Thyroid gland (tissue), 4 donors: ENCODE data around the gene CCBE1.

ENCODE experiments used
- CTCF ChIP-seq, 6 experiments: fragments of 200-600 bp in 3 of 6; fragments of 450-650 bp in 3 of 6; sonication (generic) in 3 of 6; IDR thresholded peaks; one replicate each; pipeline ENCODE4 v1.5.1; 2016 to 2019; ENCODE audit warnings: antibody characterized with exemption in 6 of 6, mild to moderate bottlenecking in 2 of 6, inconsistent platforms in 1 of 6, moderate library complexity in 1 of 6
- POLR2A ChIP-seq, 2 donors: fragments of 450-650 bp; IDR thresholded peaks; one replicate each; pipeline ENCODE4 v1.6.1; 2017; ENCODE audit warnings: antibody characterized with exemption in 2 of 2, mild to moderate bottlenecking in 2 of 2, moderate library complexity in 1 of 2

DNA sequence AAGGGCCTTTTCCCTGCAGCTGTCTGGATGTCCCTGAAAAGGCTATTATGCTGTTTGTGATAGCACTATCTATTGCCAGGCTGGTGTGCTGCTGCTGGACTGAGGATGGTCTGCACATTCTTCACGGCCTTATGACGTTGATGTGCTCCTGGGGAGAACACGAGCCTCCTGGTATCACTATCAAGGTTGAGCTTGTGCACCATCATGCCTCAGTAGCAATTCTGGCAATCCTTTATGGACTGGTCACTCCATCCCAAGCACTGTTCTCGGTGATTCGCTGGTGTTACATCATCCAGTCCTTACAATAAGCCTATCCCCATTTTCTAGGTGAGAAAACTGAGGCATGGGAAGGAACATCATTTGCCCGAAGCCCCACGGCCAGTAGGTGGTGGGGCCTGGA, 18.2 kb upstream of the CCBE1 start:
- TF ChIP-seq CTCF (IDR thresholded peaks at IDR 0.05) (no peak), POLR2A (IDR thresholded peaks at IDR 0.05) (no peak)
